ENCODE measurements around the gene SELPLG.

The SELPLG gene

DNA sequence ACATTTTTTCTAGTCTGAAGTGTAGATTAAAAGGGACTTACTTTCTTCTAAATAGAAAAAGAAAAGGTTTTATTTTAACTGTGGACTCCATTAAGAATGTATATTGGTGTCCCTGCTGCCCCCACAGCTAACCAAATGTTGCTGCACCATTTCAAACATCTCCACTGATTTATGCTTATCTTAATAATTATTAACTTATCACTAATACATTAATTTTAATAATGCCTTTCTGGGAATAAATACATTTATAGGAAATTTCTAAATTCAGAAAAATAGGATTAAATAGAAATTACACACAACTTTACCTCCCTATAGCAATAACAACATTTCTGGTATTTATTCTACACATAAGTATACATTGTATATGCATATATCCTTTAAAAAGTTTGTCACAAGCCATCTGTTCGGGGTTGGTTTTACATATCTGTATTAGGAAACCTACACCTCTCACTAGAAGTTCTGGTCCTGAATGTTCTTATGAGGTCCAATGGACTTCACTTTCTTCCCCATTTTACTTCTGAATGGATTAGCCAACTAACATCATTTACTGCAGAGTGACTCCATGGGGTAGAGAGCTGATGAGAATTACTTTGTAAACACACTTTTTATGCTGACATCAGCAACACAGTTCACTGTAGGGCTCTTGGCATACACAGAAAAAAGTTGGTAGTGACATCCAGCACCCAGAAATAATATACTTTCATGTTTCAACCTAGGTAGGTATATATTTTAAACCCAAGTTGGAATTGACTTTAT, 9.4 kb upstream of the SELPLG start:
- in situ Hi-C loops (cut with HindIII; ENCODE audit: low pct_ligation_motif_present, low sequenced_read_pairs) = no loop called here
- TF ChIP-seq, protein P1, sequence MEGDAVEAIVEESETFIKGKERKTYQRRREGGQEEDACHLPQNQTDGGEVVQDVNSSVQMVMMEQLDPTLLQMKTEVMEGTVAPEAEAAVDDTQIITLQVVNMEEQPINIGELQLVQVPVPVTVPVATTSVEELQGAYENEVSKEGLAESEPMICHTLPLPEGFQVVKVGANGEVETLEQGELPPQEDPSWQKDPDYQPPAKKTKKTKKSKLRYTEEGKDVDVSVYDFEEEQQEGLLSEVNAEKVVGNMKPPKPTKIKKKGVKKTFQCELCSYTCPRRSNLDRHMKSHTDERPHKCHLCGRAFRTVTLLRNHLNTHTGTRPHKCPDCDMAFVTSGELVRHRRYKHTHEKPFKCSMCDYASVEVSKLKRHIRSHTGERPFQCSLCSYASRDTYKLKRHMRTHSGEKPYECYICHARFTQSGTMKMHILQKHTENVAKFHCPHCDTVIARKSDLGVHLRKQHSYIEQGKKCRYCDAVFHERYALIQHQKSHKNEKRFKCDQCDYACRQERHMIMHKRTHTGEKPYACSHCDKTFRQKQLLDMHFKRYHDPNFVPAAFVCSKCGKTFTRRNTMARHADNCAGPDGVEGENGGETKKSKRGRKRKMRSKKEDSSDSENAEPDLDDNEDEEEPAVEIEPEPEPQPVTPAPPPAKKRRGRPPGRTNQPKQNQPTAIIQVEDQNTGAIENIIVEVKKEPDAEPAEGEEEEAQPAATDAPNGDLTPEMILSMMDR (IDR thresholded peaks at IDR 0.05; ENCODE audit: low read depth, low read length, missing control alignments) = no peak
- peaks cover 51% of the 10 kb centered on the region for H3K36me3 ChIP-seq (replicated peaks)

DNA sequence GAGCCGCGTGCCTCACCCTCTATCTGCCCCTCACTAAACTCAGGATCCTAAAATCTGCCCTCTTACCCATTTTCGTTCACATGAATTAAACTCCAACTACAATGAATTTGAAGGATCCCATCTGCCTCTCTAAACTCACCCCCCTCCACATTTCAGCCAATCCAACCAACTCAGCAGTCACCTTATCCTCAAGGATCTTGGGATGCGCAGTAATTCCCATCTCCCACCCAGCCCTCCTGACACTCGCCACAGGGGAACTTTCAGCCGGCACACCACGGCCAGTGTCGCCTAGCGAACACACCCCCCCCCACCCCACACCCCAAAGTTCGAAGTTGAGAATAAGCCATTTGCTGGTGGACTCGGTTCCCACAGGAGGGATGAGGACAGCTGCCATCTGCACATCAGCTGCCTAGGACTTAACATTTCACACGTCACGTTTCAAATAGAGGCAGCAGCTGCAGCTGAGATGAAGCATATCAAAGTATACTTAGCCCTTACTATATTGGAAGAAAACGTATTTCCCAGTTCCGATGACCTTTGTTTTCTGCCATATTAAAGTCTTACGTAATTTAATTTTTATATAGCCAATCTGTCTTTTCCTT, 8.7 kb upstream of the SELPLG start:
- no peak for DNase-seq
- Histone ChIP-seq H3K4me3 (ENCODE audit: low read depth, low read length) (no peak overlapping the region), H3K27ac (no peak overlapping the region), H3K36me3 (replicated peaks) (peaks cover 44% of the 10 kb centered on the region), H3K27me3 (replicated peaks) (no peaks in the 10 kb centered on the region)
- TF ChIP-seq, protein P1 (IDR thresholded peaks at IDR 0.05; ENCODE audit: low read depth, low read length, missing control alignments) = no peak
- in situ Hi-C loops (cut with HindIII; ENCODE audit: low pct_ligation_motif_present, low sequenced_read_pairs) = no loop called here

More for the DNA sequence above, 9.4 kb upstream of the SELPLG start:
- DNase-seq = no peak
- Histone ChIP-seq H3K27ac (no peak overlapping the region), H3K4me3 (ENCODE audit: low read depth, low read length) (no peak overlapping the region), H3K27me3 (replicated peaks) (no peaks in the 10 kb centered on the region)

DNA sequence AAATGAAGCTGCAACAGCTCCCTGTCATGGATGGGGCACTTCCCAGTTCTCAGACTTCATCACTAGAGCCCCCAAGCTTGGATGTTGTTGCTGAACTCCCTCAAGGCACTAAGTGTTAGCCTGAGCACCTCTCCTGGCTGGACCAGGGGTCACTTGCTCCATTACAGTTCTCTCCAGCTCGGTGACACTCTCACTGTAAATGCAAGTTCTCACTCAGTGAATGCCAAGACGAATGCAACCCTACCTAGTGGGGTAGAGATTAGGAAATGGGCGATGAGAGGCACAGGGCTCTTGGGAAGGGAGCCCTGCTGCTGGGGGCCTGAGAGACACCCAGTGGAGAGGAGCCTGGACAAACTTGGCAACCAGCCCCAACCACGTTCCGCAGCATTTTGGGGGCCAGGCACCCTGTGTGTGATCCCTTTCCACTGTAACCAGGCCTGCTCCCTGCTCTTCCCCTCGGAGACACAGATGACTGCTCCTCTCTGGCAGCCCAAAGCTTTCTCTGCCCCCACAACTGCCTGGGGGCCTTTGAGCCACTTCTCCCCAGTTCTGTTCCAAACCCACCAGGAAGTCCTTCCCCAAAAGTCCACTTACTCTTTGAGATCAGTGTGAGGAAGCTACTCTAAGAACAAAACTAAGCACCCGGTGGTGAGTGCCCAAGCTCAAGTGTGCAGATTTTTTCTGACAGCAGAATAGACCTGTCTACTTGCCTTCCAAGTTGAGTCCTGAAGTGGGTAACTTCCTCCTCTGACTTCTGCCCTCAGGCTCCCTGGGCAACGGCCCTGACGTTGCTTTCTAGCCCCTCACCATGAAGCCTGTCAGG, 8.0 kb upstream of the SELPLG start:
- in situ Hi-C loops (cut with HindIII; ENCODE audit: low pct_ligation_motif_present, low sequenced_read_pairs) = no loop called here
- DNase-seq = no peak
- TF ChIP-seq, protein P1 (IDR thresholded peaks at IDR 0.05; ENCODE audit: low read depth, low read length, missing control alignments) = no peak
- peaks cover 37% of the 10 kb centered on the region for H3K36me3 ChIP-seq (replicated peaks)
- H3K27me3 ChIP-seq (replicated peaks) = no peaks in the 10 kb centered on the region
- H3K27ac ChIP-seq = no peak overlapping the region
- H3K4me3 ChIP-seq (ENCODE audit: low read depth, low read length) = no peak overlapping the region

DNA sequence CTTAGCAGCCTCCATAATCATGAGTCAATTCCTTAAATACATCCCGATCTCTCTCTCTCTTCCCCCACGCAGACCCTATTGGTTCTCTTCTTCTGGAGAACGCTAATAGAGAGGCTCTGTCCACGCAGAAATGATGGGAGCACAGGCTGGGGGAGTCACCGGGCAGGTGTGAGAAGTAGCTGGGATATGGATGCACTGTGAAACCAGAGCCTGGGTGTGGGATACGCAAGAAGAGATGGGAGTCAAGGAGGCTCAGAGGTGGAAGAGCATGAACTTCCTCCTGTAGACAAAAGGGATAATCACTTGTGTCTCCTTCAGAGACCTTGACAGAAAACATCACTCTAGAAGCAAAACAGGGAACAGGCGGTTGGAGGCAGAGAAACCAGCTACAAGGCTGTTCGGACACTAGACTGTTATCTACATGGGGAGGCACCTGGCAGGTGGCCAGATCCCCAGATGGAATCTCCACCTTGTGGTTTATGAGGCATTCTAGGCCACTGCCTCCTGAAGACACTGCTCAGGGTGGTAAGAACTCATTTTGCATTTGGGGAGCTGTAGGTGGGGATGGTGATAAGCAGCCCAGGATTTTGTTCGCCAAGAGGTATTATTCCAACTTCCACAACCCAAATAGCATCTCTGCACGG, 7.2 kb upstream of the SELPLG start:
- in situ Hi-C loops (cut with HindIII; ENCODE audit: low pct_ligation_motif_present, low sequenced_read_pairs) = no loop called here
- H3K4me3 ChIP-seq (ENCODE audit: low read depth, low read length) = no peak overlapping the region
- TF ChIP-seq, protein P1 (IDR thresholded peaks at IDR 0.05; ENCODE audit: low read depth, low read length, missing control alignments) = no peak
- H3K36me3 ChIP-seq (replicated peaks) = peaks cover 30% of the 10 kb centered on the region
- DNase-seq = peak; percentile 52
- H3K27ac ChIP-seq = no peak overlapping the region
- H3K27me3 ChIP-seq (replicated peaks) = no peaks in the 10 kb centered on the region

DNA sequence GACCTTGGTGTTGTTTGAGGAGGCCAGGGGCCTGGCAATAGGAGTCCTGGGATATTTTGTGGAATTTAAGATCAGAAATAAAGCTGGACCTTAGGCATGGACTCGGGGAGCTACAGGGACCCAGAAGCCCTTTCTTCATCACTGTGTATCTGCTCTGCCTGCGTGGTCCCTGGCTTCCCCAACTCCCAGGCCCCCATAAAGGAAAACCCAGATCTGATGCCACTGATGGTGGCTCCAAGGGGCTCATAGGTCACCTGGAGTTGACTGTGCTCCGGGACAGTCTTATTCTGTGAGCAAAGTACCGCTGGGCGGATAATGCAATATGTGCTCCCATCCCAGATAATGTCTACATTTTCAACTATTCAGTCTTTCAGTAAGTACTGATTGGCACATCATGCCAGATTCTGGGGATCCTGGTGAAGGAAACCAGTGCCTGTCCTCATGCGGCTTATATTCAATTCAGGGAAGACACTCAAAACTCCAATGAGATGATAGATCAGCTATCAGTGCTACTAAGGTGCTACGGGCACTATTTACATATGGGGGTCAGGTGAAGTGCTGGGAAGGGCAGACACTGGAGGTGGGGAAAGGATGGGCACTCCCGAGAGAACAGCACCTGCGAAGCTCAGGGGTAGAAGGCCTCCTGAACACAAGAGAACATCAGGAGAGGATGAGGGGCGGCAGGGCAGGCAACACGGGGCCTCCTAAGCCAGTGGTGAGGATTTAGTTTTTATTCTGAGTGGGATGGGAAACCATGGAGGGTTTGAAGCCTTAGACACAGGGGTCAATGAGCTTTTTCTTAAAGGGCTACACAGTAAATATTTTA, 5.5 kb upstream of the SELPLG start:
- no peak for DNase-seq
- H3K36me3 ChIP-seq (replicated peaks) = peaks cover 17% of the 10 kb centered on the region
- H3K27me3 ChIP-seq (replicated peaks) = no peaks in the 10 kb centered on the region
- in situ Hi-C loops (cut with HindIII; ENCODE audit: low pct_ligation_motif_present, low sequenced_read_pairs) = no loop called here
- H3K27ac ChIP-seq = no peak overlapping the region
- H3K4me3 ChIP-seq (ENCODE audit: low read depth, low read length) = no peak overlapping the region
- TF ChIP-seq, protein P1 (IDR thresholded peaks at IDR 0.05; ENCODE audit: low read depth, low read length, missing control alignments) = no peak

Measured in brain microvascular endothelial cell (primary cell).